Measurements from ENCODE around the gene LIFR.
"Not testable (repeated sequence)": the region's sequence is repeated elsewhere in the genome, so short reads cannot be mapped to it uniquely, and the experiment has no call there.

The LIFR gene

DNA sequence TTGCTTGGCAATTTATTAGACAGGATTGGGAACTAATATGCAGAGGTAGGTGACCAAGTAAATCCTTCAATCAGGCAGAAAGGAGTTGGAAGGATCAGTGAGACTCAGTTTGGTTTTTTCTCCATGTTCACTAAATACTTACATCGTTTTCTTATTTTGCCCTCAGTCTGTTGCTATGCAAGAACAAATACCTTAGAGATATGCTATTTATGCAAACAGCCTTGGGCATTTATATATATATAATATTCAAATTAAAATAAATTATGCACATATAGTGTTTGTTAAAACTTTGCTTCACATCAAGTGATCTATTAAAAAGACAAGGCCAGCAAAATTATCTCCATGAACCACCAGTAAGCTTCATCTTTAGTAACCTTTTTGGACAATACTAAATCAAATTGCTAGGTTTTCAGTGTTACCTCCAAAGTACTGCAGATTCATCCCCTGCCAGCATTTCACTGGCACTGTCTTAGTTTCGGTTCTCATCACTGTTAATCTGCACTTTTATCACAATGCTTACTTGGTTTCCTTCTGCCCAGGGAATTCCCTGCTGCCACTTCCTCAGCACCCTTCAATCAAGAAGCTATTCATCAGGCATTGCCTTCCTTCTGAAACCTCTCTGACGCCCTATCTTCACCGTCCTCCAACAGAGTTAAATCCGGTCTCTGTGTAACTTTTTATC is 26.0 kb upstream of the LIFR start:
- DNase-seq, result no peak

DNA sequence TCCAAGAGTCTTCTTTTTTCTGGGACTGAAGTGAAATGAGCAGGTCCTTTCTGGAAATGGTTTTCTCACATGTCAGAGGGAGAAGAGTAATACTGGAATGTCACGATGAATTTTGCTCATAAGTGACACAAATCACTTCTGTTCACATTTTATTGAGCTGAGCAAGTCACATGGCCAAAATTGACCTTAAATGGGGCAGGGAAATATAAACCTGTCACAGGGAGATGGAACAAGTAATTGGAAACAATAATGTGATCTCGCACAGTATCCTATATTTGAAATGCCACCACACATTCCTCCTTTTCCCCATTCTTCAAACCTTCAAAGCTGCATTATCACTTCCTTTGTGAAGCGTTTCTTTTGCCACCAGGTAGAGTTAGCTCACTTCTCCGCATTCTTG is 25.2 kb upstream of the LIFR start:
- no peak for DNase-seq

DNA sequence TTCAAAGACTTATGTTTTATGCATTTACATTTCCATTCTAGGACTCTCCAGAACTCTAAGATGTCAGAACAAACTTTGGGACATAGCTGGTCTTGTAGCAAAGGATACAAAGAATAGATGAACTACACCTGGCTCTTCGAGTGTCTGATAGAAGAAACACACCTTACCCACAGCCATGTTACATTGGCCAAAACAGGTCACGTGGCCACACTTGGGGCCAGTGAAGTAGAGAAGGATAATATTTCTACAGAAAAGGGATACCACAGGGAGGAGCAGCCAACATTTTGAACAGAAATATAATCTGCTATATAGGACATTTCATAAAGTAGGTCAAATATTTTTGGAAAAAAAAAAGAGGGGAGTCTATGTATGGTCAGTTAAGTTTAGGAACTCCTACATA is 22.7 kb upstream of the LIFR start:
- no peak for DNase-seq

DNA sequence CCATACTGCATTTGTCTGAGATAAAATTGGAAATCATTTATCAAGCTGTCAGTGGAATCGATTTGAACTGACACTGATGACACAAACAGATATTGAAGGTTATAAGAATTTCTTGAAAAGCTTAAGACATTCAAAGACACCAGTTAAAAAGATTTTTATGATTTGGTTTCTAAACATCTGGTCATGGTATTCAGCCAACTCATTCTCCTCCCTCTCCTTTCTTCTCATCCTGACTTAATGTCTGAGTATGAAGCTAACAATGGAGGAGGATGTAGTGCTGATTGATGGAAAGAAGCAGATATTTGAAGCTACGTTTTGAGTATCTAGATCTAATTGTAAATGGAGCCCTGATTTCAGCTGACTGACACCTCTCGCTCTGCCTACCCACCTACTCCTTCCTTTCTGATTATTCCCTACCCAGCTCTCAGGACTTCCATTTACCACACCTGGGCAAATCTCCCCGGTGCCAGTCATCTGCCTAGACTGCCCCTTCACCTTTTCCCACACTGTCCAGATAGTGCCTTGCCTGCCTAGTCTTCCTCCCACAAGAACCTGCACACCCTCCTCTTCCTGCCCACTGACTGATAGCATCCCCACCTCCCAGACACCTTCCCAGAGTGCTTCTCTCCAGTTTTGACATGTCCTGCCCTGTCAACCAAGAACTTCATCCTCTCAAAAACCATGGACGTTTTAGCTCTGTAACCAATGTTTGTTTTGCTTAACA is 20.7 kb upstream of the LIFR start:
- no peak for DNase-seq

DNA sequence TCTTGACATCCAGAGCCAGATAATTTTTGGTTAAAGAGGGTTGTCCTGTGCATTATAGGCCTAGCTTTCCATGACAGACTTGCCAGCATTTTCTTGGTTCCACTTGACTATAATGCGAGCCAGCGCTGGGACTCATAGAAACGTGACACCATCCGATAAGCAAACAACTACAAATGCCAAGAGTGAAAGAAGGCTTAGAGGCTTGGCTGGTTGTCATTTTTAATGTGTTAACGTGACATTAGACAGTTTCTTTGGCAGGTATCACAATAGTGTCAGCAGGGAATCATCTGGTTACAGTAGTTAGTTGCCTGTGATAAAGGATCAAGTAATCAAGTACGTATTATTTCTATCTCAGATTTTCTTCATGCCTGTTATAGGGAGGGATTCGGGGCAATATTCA is 20.0 kb upstream of the LIFR start:
- no peak for DNase-seq

DNA sequence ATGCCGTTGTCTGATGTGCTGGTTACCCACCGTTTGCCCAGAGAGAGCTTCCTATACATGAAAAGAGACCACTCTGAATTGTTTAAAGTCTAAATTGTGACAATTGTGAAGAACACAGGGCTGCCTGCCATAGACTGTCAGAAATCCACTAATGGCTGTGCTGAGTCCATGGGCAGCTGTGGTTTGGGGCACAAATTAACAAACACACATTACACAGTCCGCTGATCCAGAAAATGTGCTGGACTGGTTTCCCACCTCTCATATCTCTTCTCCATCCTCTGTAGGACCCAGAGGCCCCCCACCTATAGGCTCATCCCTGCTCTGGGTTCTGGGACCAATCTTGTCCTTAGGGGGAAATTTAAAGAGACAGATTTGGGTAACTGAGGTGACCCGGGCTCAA is 19.0 kb upstream of the LIFR start:
- DNase-seq, result no peak

DNA sequence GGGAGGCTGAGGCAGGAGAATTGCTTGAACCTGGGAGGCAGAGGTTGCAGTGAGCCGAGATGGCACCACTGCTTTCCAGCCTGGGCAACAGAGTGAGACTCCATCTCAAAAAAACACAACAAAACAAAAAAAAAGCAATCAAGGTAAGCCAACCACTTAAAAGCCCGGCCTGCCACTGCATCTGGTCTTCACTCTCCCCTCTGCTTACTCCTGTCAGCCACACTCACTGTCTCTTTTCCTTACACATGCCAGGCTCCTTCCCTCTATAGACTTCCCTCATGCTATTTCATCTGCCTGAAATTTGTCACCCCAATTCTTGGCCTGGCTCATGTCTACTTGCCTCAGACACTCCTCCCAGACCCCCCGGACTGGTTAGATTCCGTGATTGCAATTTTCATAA is 17.6 kb upstream of the LIFR start:
- no peak for DNase-seq

DNA sequence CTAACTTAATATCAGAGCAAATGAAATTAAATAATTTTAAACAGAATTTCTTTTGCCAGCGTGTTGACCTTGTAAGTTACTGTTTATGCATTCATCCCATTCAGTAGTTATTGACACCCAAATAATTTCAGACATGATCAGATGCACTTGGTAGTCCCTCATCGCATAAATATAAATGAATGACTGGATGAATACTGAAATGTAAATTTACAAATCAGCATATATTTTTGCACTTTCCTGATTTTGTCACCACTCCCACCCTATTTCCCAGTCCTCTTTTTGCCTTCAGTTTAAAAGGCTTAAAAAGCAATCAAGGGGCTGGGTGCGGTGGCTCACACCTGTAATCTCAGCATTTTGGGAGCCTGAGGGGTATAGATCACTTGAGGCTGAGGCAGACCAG is 17.1 kb upstream of the LIFR start:
- no peak for DNase-seq

DNA sequence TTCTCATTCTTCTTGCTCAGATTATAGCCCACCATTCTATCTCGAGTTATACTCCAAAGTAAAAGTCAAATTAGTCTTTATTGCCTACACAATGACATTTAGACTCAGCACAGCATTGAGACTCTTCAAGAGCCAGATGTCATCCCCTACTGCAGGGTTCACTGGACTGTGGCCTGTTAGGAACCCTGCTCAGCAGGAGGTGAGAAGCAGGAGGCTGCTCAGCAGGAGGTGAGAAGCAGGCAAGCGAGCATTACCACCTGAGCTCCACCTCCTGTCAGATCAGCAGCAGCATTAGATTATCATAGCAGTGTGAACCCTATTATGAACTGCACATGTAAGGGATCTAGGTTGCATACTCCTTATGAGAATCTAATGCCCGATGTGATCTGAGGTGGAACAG is 12.7 kb upstream of the LIFR start:
- DNase-seq, result no peak

DNA sequence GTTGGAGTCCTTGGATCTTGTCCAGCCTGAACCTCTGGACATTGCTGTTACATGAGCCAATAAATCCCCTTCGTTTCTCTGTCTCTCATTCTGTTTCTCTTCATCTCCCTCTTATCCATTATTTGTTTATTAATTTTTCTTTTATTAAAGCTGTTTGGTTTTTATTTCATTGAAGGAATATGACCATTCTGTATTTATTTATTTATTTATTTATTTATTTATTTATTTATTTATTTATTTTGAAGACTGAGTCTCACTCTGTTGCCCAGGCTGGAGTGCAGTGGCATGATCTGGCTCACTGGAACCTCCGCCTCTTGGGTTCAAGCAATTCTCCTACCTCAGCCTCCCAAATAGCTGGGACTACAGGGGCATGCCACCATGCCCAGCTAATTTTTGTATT is 10.9 kb upstream of the LIFR start:
- not testable (repeated sequence) for DNase-seq

DNA sequence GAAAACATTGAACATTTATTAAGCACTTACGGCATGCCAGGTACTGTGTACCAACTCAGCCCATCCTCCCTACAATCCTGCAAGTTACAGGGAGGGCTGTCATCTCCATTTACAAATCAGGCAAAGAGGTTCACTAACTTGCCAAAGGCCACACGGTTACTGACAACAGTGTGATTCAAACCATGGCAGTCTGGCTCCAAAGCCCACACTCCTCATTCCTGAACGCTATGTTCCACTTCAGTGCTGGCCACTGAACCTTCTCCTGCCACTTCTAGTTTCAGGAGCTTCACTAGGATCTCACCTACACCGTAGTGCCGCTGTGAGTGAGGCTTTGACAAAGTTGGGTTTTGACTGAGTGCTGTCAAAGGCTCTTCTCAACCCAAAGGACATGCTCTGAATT is 7.2 kb upstream of the LIFR start:
- no peak for DNase-seq

DNA sequence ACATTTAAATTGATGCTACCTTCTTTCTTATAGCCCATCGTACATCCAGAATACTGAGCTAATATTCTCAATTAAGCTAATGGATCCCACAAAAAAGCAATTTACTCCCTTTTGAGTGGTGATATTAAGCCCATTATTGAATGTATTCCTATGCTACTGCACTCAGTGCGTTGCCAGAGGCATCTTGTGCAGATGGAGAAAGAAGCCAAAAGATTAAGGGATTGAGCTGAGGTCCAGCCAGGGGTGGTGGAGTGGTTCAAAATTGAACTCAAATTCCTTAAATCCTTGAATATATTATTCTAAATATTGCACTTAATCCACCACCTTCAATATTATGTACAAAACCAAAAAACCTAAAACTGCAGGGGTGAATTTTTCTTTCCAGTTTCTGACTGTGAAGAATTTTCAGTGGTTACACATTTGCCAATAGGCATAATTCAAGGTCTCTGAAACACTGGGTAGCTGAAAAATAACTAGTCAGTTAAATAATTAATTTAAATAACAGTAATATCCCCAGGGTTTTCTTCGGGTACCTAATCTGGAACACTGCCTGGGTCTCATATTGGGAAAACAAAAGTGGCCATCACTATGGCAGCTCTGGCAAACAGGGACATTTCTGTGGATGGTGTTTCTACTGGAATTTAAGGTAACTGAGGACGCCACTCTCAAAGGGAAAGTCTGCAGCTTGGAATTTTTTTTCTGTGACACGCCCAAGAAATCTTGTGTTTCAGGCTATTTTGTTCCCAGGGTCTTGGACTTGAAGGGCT is 6.2 kb upstream of the LIFR start:
- no peak for DNase-seq

DNA sequence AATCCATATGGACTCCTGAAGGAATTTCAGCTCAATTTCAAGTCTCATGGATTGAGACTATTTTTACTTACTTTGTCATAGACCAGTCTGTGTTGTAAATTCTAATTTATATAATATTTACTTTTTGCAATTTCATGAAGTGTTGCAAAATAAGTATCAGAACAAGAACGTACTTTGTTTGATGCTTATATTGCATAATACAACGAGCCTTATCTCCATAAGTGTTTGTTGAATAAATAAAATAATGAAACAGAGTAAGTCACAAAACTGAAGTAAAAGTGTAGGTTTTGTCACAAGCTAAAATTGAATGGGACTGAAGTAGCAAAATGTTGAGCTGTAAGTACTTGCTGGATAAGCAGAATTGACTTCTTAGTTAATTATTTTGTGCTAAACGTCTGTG is 3.0 kb upstream of the LIFR start:
- DNase-seq, result no peak

DNA sequence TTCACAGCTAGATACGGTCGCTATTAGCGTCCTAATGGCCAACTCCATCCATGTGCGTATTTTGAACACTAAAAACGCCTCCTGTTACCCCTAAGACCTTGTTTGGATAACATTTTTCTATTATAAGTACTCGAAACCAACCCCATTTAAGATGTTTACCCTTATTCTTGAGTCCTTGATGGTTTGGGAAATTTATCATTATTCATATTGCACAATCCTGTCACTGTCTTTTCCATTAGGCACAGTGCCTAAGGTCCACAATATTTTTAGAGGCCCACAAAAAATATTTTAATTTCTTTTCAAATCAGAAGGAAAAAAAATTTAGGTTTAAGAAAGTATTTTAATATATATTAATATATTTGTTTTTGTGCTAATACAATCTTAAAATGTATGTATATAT is 1.3 kb upstream of the LIFR start:
- no peak for DNase-seq

DNA sequence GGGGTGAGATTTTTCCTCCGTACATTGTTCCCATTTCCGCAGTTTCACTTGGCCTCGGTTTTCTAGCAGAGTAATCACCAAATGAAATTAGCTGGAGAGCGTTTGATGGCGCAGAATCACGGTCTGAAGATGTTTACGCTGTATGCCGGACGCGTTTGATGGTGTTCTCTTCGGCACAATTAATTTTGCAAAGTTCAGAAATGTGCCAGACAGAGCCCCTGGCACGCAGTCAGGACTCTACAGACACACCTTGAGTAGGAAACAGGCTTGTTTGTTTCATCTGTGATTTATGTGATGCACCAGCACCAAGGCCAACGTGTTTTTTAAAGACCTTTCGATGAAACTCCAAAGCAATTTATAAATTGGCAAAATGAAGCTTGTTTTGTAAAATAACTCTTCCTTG is 863 bp upstream of the LIFR start:
- no peak for DNase-seq

DNA sequence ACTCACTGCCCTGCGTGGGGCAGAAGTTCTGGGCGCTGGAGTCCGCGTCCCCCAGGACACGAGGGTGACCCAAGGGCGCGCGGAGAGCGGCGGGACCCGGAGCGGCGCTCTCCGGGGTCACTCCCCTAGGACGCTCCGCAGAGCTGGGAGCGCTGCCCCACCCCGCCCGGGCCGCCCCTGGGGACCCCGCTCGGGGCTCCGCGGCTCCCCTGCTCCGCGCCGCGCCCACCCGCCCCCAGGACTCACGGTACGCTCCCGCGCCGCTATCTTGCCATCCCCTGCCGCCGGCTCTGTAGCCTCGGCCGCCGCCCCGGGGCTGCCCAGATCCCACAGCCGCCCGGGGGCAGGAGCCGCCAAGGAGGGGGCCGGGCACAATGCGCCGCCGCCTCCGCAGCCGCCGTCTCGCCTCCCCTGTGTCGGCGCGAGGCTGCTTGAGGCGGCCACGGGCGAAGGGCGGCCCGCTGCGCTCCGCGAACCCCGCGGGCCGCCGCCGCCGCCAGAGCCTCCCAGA is 303 bp downstream of the LIFR start:
- DNase-seq, result no peak

DNA sequence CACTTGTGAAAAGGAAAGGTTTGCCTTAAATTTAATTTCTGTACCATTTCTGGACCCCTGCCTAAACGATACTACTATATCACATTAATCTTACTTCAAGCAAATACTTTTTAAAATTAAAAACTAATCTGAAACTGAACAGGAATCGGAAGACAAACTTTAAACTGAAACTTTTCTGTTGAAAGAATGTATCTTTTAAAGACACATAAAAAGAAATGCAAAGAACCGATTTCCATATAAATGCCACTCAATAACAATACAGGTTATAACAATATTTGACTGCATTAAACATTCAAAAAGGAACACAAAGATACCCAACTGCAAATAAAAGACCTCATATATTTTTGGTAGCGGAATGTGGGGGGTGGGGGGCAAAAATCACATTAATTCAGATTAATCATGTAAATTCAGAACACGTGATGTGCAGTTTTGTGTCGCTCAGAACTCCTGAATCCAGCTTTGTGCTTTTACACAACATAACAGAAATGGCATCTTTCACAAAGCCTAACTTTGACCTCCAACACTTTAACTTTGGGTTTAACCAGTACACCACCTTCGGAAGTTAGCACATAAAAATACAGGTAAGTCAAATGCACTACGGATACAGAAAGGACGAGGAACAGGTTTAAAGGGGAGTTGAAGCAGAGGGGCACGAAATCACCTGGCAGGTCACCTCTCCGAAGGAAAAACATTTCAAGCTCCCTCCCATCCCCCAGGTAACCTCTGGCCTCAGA is 925 bp downstream of the LIFR start:
- DNase-seq, result no peak

DNA sequence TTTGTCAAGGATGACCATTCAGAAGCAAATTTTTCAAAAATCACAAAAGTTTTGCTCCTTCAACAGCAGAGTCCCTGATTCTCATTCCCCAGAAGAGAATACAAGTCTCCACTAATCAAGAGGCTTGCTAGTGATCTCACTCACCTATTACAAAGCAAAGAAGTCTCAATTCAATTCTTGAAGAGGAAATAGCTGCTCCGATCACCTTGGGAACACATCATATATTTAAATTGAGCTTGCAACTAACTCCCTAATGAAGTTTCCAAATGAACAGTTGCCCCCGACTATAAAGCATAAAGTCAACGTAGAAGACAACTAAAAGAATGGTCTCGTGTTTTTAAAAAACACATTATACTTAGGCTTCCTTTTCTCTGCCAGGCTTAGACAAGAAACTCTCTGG is 1.6 kb downstream of the LIFR start:
- DNase-seq, result no peak

DNA sequence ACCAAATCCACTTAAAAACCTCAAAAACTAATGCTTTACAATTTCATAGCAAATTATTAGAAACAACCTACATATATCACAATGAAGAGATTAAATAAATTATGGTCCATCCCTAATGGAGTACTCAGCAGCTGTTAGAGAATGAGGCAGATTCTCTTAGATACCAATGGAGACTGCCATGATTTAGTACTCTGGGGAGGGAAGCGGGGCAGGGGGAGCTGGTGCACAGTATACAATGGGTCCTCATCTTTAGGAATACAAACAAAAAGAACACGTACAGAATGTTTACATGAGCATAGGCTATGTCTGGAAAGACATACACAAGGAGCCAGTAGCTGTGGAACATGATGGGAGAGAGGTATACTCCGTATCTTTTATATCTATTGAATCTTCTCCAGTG is 2.0 kb downstream of the LIFR start:
- no peak for DNase-seq

DNA sequence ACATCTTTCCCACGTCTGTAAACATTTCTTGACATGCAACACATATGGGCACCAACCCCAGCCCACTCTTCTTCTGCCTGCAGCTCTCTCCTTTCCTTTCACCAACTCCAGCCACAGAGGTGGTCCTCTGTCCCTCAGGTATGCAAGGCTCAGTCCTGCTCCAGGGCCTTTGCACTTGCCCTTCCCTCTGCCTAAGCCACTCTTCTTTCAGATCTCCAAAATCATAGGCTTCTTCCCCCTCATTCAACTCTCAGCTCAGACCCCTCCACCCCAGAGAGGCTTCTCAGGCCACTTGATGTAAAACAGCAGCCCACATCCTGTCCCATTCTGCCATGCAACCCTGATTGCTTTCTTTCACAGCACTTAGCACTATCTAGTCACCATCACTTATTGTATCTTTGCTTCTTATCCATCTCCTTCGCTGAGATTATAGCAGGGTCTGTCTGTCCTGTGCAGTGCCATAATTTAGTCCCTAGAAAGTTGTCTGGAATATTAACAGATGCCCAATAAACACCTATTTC is 3.4 kb downstream of the LIFR start:
- DNase-seq, result no peak

DNA sequence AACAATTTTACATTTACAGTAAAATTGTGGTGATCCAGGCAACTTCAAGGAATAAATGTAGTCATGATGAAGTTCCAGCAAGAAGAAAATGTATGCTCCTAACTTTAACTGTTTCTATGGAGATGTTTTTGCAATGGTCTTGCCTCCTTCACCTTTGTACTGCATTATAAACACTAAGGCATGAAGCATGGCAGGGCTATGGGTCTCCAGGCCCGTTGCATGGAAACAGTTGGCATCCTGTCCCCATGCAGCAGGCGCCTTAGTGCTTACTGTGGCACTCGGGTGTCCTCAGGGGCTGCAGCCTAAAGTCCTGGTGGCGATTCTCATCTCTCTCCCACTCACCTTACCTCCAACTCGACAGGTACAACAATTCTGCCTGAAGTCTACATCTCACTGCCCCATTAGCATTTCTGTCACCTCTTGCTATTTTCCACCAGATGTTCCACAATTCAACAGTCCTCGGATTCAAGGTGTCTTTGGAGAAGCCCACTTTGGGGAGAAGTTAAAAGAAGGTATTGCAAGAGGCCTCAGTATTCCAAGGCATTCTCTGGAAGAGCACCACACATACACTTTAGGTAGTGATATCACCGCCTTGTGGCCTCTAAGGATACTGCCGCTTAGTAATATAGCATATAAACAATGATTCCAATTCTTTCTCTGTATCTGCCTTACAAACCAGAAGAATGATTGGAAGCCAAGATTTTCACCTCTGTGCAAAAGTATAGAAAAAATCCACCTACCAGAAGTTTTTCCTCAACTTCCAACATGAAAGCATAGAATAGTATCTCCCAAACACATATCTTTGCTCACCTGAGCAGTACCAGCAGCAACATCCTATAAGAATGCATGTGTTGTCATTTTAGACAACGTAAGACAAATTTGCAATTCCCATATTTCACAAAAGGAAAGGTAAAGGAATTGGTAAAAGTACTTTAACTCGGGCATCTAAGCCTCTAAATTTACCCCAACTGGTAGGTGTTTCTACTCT is 5.1 kb downstream of the LIFR start:
- no peak for DNase-seq

Data from cortex of kidney (tissue), 1 donor.